ENCODE measurements around the gene ZMIZ1. TPM values are rescaled to one million over a fixed set of nuclear protein-coding genes. Genes with fewer than 3 reads are reported as not detected.

The ZMIZ1 gene
- total RNA-seq, 1 donor from 2014 or later = 80.4 TPM

DNA sequence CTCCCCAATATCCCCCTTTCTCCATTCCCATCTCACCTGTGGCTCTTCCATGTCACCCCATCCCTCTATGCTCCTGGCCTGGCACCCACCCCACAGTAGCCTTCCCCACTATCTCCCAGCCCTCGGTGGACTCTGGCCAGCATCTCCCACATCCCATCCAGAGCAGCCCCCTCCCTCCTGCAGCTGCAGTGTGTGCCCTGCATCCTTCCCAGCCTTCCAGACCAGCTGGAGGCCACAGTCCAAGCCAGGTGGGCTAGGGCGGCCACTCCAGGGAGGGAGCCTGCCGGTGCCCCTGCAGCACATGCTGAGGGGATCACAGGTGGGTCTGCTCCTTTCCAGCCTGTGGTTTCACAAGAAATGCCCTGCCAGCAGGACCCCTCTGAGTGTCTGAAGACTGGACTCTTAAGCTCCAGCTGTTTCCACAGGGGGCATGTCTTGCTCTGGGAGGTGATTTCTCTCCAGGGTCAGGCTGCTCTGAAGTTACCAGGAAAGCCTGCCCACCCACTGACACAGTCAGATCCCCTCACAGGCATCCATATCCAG lies 187.6 kb downstream of the ZMIZ1 start:
- no peaks in the 10 kb centered on the region for H3K9me3 Mint-ChIP-seq
- H3K27me3 Mint-ChIP-seq (ENCODE audit: low read depth) = no peaks in the 10 kb centered on the region
- H3K4me1 Mint-ChIP-seq (ENCODE audit: low read depth) = peaks cover 31% of the 10 kb centered on the region
- H3K4me3 Mint-ChIP-seq (ENCODE audit: low read depth) = no peak overlapping the region
- H3K36me3 Mint-ChIP-seq (ENCODE audit: low read depth) = no peaks in the 10 kb centered on the region
- no peak for DNase-seq (ENCODE audit: low spot score)
- intact Hi-C loops (cut with micrococcal nuclease) = no loop called here
- H3K27ac Mint-ChIP-seq = no peak overlapping the region

DNA sequence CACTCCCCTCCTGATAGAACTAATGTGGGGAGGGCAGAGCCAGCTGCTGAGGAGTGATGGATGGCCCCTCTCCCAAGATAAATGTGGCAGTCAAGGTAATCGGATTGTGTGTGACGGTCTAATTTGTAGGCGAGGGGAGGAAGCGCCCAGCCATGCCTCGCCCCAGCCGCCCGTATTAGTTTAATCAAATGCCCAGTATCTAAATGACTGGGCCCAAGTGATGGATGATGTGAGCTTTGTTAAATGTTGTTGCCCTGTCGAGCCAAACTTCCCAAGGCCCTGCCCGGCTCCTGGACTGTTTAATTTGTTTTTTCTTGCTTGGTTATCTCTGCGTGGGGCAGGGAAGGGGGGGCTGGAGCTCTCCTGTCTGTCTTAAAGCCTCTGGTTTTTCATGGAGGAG lies 190.1 kb downstream of the ZMIZ1 start:
- Mint-ChIP-seq H3K27me3 (ENCODE audit: low read depth) (no peaks in the 10 kb centered on the region), H3K4me3 (ENCODE audit: low read depth) (no peak overlapping the region), H3K27ac (no peak overlapping the region), H3K4me1 (ENCODE audit: low read depth) (peaks cover 27% of the 10 kb centered on the region), H3K36me3 (ENCODE audit: low read depth) (no peaks in the 10 kb centered on the region), H3K9me3 (no peaks in the 10 kb centered on the region)
- intact Hi-C loops (cut with micrococcal nuclease) = no loop called here
- no peak for DNase-seq (ENCODE audit: low spot score)

DNA sequence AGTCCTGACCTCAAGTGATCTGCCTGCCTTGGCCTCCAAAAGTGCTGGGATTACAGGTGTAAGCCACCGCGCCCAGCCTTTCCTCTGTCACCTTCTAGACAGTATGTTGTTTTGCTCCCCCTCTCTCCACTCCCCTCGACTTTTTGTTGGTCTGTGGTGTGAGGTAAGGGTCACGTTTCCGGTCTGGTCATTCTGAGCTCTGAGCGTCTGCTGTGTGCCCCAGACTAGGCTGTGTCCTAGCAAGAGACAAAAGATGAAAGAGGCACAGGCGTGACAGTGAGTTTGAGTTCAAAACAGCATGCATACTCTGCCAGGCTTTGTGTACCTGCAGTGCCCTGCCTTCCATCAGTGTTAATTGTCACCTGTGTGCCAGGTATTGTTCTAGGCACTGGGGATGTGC lies 191.1 kb downstream of the ZMIZ1 start:
- no peaks in the 10 kb centered on the region for H3K27me3 Mint-ChIP-seq (ENCODE audit: low read depth)
- no peak overlapping the region for H3K27ac Mint-ChIP-seq
- DNase-seq (ENCODE audit: low spot score) = no peak
- H3K36me3 Mint-ChIP-seq (ENCODE audit: low read depth) = no peaks in the 10 kb centered on the region
- no peaks in the 10 kb centered on the region for H3K9me3 Mint-ChIP-seq
- intact Hi-C loops (cut with micrococcal nuclease) = no loop called here
- peaks cover 30% of the 10 kb centered on the region for H3K4me1 Mint-ChIP-seq (ENCODE audit: low read depth)
- no peak overlapping the region for H3K4me3 Mint-ChIP-seq (ENCODE audit: low read depth)

DNA sequence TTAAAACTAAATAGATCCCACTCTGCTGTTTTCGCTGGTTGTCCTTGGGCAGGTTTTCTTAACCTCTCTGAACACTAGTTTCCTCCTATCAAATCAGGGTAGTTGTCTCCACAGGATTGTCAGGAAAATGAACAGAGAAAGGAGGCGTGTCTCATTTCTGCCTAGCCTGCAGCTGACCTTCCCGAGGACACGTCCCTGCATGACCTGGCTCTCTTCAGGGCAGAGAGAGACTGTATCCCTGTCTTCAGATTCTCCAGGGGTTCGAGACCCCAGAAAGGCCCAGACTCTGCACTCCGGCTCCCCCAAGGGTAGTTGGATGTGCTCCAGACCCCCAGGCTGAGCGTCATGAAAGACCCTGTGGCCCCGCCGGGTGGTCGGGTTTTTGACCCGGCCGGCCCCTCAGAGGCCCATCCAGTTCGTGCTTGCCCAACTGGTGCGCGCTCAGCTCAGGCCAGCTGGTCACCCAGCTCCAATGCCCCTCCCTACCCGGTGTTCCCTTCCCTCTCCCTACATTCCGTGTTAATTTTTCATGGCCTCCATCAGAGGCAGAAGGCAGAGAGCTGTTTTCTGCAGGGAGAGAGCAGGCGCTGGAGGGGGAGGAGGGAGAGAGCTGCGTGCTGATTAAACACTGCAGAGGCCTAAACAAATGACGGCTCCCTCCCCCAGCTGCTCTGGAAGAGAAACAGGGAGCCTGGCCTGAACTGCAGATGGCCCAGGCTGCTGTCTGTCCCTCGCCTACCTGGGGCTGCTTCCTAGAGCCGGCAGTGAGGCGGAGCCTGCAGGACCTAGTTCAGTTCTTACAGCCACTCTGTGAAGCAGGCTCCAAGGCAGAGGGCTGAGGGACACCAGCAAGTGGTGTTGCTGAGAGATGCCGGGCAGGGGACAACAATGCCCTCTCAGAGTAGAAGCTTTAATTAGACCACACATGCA lies 192.3 kb downstream of the ZMIZ1 start:
- Mint-ChIP-seq H3K27ac (no peak overlapping the region), H3K4me1 (ENCODE audit: low read depth) (peaks cover 31% of the 10 kb centered on the region), H3K4me3 (ENCODE audit: low read depth) (no peak overlapping the region), H3K36me3 (ENCODE audit: low read depth) (no peaks in the 10 kb centered on the region), H3K9me3 (no peaks in the 10 kb centered on the region), H3K27me3 (ENCODE audit: low read depth) (no peaks in the 10 kb centered on the region)
- DNase-seq (ENCODE audit: low spot score) = no peak
- intact Hi-C loops (cut with micrococcal nuclease) = no loop called here

DNA sequence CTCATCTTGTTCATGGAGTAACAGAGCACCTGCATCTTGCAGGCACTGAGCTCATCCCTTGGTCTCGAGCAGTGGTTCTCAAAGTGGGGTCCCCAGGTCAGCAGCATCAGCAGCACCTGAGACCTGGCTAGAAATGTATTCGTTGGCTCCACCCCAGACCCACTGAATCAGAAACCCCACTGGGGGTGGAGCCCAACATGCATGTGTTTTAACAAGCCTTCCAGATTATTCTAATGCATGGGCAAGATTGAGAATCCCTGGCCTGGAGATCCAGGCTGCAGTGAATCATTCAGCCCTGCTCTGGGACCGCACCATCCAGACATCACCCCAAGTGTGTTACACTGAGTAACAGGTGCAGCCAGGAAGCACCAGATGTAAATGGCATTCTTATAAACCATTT lies 193.4 kb downstream of the ZMIZ1 start:
- DNase-seq (ENCODE audit: low spot score) = no peak
- peaks cover 2% of the 10 kb centered on the region for H3K36me3 Mint-ChIP-seq (ENCODE audit: low read depth)
- no peak overlapping the region for H3K27ac Mint-ChIP-seq
- peaks cover 39% of the 10 kb centered on the region for H3K4me1 Mint-ChIP-seq (ENCODE audit: low read depth)
- H3K4me3 Mint-ChIP-seq (ENCODE audit: low read depth) = no peak overlapping the region
- no peaks in the 10 kb centered on the region for H3K9me3 Mint-ChIP-seq
- intact Hi-C loops (cut with micrococcal nuclease) = no loop called here
- H3K27me3 Mint-ChIP-seq (ENCODE audit: low read depth) = no peaks in the 10 kb centered on the region

DNA sequence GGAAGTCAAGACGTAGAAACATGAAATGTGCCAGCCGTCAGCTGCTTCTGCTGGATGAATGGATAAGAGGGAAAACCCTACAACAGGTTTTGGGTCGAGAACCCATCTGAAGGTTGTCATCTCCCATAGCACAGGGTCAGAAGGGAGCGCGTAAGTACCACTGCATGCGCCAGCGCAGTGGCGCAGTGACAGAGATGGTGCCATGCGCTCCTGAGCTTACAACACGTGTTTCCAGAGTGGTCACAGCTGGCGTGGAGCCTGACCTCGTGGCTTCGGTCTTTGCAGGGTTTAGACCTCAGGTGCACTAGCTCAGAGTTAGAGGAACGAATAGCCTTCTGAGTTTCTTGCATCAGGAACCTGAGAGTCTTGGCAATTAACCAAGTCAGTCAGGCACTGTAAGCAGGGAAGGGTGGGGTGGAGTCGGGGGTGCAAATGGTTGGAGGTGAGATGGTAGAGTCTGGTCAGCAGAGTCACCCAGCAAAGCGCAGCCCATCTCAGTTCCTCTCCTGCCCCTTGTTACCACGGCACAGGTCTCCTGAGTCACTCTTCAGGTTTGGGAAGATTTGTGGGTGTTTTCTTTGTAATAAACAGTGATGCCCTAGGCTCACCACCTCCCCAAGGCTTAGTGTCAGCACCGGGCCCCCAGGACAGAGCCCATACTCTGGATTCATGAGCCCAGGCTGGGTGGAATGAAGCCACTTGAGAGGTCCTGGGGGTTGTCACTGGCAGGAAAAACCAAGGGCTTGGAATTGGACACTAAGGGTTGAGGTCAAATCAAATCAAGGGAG lies 194.4 kb downstream of the ZMIZ1 start:
- intact Hi-C loops (cut with micrococcal nuclease) = no loop called here
- Mint-ChIP-seq H3K36me3 (ENCODE audit: low read depth) (peaks cover 3% of the 10 kb centered on the region), H3K27me3 (ENCODE audit: low read depth) (no peaks in the 10 kb centered on the region), H3K4me1 (ENCODE audit: low read depth) (peaks cover 41% of the 10 kb centered on the region), H3K4me3 (ENCODE audit: low read depth) (no peak overlapping the region), H3K9me3 (no peaks in the 10 kb centered on the region), H3K27ac (no peak overlapping the region)
- no peak for DNase-seq (ENCODE audit: low spot score)

DNA sequence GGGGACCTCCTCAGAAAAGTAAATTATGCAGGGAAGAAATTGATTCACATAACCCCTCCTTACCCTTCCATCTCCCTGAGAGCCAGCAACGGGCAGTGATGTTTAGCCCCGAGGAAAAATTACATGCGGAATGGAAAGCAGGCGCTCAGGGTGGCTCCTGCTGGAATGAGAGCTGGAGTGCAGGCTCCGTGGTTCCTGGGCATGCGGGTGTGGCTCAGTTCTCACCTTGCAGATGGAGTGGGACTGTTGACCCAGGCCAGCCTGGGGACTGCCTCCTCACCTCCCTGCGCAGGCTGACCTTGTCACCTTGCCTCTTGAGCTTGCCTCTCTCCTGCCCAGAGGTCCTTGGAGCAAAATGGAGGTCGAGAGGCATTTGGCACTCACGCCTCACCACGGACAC lies 195.2 kb downstream of the ZMIZ1 start:
- no peaks in the 10 kb centered on the region for H3K9me3 Mint-ChIP-seq
- H3K4me3 Mint-ChIP-seq (ENCODE audit: low read depth) = no peak overlapping the region
- peaks cover 8% of the 10 kb centered on the region for H3K36me3 Mint-ChIP-seq (ENCODE audit: low read depth)
- intact Hi-C loops (cut with micrococcal nuclease) = no loop called here
- H3K4me1 Mint-ChIP-seq (ENCODE audit: low read depth) = peaks cover 38% of the 10 kb centered on the region
- no peak for DNase-seq (ENCODE audit: low spot score)
- no peak overlapping the region for H3K27ac Mint-ChIP-seq
- no peaks in the 10 kb centered on the region for H3K27me3 Mint-ChIP-seq (ENCODE audit: low read depth)

DNA sequence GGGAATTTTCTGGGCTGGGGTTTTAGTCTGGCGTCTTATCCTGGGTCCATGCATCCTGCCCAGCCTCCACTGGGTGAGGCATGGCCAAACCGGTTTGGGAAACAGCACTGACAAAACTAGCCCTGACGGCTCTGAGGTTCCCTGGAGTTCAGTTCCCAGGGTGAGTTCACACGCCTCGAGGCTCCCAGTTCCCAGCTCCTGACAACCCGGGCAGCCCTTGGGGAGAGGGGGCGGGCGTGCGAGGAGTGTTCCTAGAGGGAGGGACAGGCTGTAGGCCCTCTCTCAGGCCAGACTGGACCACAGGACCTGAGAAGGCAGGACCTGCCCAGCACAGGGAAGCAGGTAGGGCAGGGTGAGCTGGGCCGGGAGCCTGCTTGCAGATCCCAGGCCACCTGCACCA lies 196.2 kb downstream of the ZMIZ1 start:
- Mint-ChIP-seq H3K9me3 (no peaks in the 10 kb centered on the region), H3K4me3 (ENCODE audit: low read depth) (no peak overlapping the region), H3K27me3 (ENCODE audit: low read depth) (no peaks in the 10 kb centered on the region), H3K36me3 (ENCODE audit: low read depth) (peaks cover 15% of the 10 kb centered on the region), H3K27ac (peak overlapping the region; percentile 12), H3K4me1 (ENCODE audit: low read depth) (peaks cover 34% of the 10 kb centered on the region)
- DNase-seq (ENCODE audit: low spot score) = no peak
- intact Hi-C loops (cut with micrococcal nuclease) = no loop called here

DNA sequence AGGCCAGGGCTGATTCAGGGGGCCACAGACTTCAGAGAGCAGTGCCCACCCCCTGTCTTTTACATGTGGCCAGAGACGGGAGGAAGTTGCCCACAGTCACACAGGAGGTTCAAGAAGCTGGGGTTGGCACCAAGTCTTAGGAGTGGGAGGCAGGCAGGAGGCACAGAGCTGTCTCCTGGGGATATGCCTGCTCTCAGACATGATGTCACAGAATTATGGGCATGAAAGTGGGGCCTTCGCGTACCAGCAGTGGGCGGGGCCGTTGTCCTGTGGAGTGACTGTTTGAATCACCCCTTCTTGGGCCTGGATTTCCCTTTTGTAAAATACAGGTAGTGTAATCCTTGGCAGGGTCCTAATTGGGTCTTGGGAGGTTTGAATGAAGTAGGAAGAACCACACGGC lies 197.3 kb downstream of the ZMIZ1 start:
- Mint-ChIP-seq H3K9me3 (no peaks in the 10 kb centered on the region), H3K4me3 (ENCODE audit: low read depth) (no peak overlapping the region), H3K27me3 (ENCODE audit: low read depth) (no peaks in the 10 kb centered on the region), H3K4me1 (ENCODE audit: low read depth) (peaks cover 31% of the 10 kb centered on the region), H3K27ac (peak overlapping the region; percentile 62), H3K36me3 (ENCODE audit: low read depth) (peaks cover 15% of the 10 kb centered on the region)
- no peak for DNase-seq (ENCODE audit: low spot score)
- intact Hi-C loops (cut with micrococcal nuclease) = loop anchor here (1.0 to 2.0 kb wide), 2 partner anchors 18 to 19 kb away; no protein-coding TSS in a partner anchor

DNA sequence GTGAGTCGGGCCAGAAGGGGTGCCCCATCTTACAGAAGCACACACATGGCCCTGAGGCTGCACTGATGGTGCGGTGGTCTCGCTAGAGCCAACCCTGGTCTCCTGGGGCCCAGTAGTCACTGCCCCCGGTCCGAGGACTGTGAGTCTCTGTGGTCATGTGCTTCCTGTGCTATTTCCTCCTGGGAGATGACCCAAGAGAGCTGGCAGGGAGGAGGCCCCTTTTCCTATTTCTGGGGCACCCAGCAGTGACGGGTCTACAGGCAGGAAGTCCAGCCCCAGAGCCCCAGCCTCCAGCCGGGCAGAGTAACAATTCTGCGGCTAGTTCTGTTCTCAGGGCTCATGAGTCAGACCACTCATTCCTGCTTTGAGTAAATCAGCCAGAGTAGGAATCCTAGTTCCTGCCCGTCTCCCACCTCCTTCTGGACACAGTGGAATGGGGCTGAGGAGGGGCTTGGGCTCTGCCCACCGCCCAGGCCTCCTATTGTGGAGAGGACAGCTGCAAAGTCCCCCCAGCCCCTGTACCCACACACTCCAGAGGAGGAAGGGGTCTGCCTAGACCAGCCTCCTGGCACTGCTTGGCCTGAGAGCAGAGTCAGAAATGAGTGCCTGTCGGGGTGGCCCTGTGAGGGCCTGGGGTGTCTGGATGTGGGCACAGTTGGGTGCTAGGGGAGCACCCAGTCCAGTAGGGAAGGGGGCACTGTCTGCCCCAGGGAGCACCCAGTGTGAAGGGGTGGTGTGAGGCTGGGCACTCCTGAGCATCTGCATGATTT lies 198.0 kb downstream of the ZMIZ1 start:
- intact Hi-C loops (cut with micrococcal nuclease) = loop anchor here (1.0 to 2.0 kb wide), 2 partner anchors 18 kb away; no protein-coding TSS in a partner anchor
- Mint-ChIP-seq H3K27ac (peak overlapping the region; percentile 62), H3K9me3 (no peaks in the 10 kb centered on the region), H3K27me3 (ENCODE audit: low read depth) (no peaks in the 10 kb centered on the region), H3K36me3 (ENCODE audit: low read depth) (peaks cover 15% of the 10 kb centered on the region), H3K4me1 (ENCODE audit: low read depth) (peaks cover 31% of the 10 kb centered on the region), H3K4me3 (ENCODE audit: low read depth) (no peak overlapping the region)
- no peak for DNase-seq (ENCODE audit: low spot score)

DNA sequence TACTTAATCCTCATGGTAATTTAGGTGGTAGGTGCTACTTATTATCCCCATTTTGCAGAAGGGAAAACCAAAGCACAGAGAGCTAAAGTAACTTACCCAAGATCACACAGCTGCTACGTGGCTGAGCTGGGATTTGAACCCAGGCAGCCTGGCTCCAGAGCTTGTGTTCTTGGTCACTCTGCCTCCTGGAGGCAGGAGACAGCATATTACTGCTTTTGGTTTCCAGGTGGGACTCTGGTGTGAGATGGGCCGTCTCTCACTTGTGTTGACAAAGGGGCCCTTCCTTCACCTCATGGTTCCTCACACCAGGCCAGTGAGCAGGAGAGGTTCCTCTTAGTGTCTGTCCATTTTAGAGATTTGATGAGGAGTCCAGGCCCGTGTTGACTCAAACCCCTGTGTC lies 198.7 kb downstream of the ZMIZ1 start:
- Mint-ChIP-seq H3K27ac (no peak overlapping the region), H3K4me1 (ENCODE audit: low read depth) (peaks cover 31% of the 10 kb centered on the region), H3K9me3 (no peaks in the 10 kb centered on the region), H3K36me3 (ENCODE audit: low read depth) (peaks cover 15% of the 10 kb centered on the region), H3K27me3 (ENCODE audit: low read depth) (no peaks in the 10 kb centered on the region), H3K4me3 (ENCODE audit: low read depth) (no peak overlapping the region)
- intact Hi-C loops (cut with micrococcal nuclease) = loop anchor here (2.0 kb wide), 1 partner anchor 17 kb away; no protein-coding TSS in a partner anchor
- no peak for DNase-seq (ENCODE audit: low spot score)

DNA sequence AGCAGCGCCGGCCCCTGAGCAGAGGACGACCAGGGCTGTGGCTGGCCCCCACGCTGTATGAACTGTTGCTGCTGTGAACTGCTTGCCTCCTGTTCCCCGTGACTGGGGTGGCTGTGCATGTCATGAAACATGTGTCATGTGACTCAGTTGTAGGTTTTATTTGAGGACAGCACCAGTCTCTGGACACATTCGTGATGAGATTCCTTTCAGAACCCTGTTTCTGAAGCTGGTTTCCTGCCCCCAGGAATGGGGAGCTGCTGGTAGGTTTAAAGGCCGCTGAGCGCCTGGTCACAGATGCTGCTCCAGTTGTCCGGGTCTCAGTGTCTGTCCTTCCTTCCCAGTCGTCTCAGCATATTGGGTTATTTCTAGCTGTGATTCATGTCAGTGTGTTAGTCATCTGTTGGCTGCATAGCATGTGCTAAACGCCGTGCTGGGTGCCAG lies 199.4 kb downstream of the ZMIZ1 start:
- DNase-seq (ENCODE audit: low spot score) = no peak
- Mint-ChIP-seq H3K4me3 (ENCODE audit: low read depth) (no peak overlapping the region), H3K27me3 (ENCODE audit: low read depth) (no peaks in the 10 kb centered on the region), H3K36me3 (ENCODE audit: low read depth) (peaks cover 15% of the 10 kb centered on the region), H3K27ac (no peak overlapping the region), H3K4me1 (ENCODE audit: low read depth) (peaks cover 28% of the 10 kb centered on the region), H3K9me3 (no peaks in the 10 kb centered on the region)
- intact Hi-C loops (cut with micrococcal nuclease) = no loop called here
